GM18861 (cell line): ENCODE measurements around the gene FNDC3B.

ENCODE experiments used
- ATAC-seq: cut with Tn5 transposase; IDR thresholded peaks from one replicate; pipeline ENCODE4 v1.9.1; 2021; ENCODE audit not compliant: unreplicated experiment

Gene FNDC3B

DNA sequence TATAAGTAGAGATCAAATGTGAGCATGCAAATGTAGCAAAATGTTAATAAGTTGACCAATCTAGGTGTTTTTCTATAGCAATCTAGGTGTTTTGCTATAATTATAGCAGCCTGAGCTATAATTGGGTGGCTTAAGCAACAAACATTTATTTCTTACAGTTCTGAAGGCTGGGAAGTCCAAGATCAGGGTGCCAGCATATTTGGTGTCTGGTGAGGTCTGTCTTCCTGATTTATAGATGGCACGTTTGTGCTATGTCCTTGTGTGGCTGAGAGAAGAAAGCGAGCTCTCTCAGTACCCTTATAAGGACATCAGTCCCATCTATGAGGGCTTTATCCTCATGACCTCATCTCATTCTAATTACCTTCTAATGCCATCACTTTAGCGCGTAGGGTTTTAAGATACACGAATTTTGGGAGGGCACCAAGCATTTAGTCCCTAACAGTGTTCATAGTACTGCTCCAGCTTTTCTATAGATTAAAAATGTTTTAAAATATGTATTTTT, 237.8 kb downstream of the FNDC3B start:
- no peak for ATAC-seq

DNA sequence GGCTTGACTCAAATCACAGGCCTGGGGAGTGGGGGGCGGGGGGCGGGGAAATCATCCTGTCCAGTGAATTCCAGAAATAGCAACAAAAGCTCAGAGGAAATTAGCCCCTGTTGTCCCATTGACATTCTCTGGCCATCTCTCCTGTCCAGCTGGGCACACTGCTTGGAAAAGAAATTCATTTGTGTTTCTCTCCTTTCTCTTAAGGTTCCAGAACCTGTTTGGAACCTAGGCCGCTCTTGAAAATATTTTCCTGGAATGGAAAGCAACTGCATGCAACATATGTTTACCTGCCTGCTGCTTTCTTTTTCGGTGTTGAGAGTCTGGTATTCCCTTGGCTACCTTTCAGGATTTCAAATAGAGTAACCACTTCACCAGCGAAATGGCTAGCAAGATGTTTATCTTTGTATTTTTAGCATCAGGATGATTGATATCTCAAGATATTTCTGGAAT, 239.8 kb downstream of the FNDC3B start:
- no peak for ATAC-seq

DNA sequence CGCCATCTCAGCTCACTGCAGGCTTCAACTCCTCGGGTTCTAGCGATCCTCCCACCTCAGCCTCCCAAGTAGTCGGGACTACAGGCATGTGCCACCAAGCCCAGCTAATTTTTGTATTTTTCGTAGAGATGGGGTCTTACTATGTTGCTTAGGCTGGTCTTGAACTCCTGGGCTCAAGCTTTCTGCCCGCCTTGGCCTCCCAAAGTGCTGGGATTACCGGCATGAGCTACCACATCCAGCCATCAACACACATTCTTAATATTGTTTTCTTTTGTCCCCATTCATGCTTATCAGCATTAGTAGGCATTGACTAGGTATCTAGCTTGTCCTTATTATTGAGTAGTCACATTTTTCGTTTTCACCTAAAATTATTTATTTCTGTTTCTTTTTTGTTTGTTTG, 240.6 kb downstream of the FNDC3B start:
- ATAC-seq, result no peak

DNA sequence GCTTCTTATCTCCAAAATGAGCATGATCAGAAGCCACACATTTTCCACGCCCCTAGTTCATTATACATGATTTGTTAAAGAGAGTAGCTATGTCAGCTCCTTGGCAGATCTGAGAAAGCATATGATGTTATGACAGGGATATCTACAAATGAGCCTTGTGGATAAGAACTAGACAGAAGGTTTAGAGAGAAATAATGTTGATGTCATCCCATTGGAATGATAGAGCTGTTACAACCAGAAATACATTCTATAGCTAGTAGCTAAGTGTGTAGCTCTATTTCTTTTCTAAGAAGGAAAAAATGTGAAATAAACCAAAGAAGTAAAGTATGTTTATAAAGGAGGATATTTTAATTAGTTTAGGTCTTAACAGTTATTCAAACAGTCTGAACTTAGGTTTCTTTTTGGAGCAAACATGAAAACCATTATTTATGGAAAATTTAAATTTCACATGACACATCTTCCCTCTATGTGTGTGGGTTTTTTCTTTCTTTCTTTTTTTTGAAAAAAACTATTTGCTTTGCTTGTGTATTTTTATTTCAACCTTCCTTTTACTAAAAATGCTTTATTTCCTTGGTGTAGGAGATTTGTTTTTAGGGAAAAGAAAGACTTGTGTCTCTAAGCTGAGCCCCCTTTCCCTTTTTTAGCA, 241.2 kb downstream of the FNDC3B start:
- no peak for ATAC-seq

DNA sequence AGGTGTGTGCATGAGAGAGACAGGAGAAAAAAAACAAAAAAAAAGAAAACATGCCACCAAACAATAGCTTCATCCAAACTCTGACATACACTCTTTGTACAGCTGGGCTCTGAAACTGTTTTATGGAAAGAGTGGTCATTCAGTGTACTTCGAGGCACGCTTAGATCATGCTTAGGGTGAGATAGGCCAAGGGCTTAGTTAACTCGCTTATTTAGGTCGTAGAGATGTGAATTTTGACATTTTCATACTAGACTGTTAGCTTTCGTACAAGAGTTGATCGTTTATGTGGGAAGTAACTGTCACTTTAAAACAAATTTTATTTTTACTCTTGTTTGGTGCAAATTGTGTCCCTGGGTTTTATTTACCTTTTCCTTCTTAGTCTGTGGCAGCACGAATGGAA, 242.5 kb downstream of the FNDC3B start:
- ATAC-seq, result no peak

DNA sequence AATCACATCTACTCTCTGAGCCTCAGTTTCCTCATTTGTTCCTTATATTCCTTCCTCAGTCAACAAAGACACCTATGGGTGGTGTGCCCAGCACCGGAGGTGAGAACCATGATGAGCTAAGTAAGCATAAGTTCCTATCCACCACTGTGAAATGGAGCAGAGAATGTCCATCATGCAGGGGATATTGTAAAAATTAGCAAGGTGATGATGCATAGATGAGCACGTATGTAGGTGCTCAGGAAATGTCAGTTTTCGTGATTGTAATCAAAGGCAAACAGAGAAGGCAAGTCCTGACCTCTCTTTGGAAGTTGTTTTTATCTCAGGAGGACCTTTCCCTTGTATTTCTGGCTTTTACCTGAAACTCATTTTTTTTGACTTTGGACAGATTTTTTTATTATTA, 243.5 kb downstream of the FNDC3B start:
- ATAC-seq, result no peak

DNA sequence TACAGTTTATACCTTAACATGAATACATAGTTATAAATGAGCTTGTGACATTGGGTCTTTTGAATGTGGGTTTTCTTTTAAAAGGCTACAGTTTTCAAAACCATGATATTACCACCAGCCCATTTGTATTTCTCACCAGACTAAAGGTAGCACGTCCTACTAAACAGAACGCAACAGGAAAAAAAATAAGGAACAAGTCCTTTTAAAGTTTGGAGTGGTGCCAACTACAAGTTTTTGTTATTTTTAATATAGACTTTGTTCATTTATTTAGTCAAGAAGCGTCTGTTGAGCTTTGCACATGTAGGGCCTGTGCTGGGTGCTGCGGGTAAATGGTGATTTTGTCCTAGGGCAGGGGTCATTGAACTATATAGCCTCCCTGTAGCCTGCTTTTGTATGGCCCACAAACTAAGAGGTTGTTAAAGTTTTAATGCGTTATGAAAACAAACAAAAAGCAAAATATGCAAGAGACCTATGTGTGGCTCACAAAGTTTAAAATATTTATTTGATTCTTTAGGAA, 244.5 kb downstream of the FNDC3B start:
- ATAC-seq, result no peak

DNA sequence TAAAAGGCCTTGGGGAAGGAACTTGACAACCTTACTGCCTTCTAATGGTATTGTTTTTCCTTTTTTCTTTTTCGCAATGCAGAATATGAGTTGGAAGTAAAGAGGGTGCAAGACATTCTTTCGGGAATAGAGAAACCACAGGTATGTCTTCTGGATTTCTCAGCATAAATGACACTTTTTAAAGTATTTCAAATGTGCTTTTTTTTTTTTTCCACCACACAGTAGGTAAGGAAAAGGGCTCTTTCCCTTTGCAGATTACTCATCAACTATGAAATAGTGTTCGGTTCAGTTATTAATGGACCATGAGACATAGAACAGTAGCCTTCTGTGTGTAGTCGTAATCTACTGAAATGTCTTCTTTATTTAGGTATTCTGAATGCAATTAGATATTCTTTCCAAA, 246.5 kb downstream of the FNDC3B start:
- ATAC-seq, result no peak

DNA sequence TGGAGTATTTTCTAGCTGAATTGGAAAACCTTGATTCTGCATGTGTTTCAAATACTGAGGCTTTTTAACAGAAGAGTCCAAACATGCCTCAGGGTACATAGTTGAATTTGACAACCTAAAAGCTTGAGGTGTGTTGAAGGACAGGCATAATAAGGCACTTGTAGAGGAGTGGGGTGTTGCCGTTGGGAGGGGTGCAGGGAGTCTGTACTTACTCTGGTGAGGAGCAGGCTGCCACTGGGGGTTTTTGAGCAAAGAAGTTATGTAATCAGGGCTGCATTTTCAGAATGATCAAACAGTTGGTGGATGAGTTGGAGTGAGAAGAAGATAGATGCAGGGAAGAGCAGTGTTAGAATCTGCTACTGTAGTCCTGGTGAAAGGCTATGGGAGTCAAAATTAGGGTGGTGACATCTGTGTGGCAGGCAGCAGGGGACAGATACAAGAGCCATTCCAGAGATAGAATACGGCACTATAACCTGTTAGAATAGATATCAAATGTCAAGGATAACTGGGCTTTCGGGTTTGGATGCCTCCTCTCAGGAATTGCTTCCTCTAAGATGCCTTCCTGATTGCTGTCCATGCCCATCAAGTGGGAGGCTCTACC, 247.3 kb downstream of the FNDC3B start:
- no peak for ATAC-seq

DNA sequence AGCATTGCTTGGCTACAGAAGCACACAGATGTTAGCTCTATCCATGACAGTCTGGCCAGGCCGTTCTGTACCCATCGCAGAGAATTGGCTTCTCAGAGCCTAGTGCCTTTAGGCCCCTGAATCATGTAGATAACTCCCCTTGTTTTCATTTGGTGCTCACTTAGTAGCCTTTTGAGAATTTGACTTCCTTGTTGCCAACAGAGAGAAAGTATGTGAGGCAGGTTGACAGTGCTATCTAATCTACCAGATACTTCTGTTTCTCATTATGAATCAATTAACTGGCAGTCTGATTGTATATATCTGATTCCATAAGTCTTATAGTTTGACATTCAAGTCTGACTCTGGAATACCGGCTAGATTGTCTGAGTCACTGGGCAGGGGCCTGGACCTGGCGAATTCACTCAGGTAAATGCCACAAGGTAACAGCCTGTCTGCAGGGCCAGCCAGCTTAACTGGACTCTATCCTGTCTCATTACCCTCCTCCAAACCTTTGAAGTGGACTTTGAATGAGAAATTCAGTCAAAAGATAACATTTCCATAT, 248.6 kb downstream of the FNDC3B start:
- no peak for ATAC-seq

DNA sequence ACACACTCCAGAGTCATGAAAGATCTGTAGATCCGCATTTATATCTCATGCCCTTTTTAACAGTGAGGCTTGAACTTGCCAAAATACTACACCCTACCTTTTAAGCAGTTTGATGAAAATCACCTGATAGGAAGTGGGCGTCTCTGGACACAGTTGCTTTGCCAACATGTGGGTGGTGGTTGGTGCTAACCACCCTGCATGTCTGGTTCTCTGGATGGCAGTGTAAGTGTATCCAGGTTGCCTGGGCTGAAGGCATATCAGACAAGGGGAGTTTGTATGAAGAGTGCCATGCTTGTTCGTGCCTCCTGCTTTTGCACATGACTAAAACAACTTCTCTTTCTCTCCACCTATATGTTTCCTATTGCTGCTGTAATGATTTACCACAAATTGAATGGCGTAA, 249.3 kb downstream of the FNDC3B start:
- no peak for ATAC-seq

DNA sequence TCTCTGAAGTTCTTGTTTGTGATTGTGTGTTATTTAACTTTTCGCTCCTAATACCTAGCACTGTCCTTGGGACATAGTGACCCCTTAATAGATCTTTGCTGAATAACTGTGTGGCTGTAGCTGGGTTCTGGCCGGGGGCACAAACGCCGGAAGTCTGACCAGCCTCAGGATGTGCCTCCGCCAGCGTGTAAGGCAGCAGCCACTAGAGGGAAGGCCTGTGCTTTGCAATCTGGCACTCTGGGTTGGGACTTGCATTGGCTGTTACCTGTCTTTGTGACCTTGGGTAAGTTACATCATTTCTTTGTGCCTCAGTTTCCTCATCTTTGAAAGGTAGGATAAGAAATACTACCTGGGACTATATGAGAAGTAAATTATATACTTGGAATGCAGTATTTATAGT, 250.2 kb downstream of the FNDC3B start:
- peak; percentile 54 for ATAC-seq

DNA sequence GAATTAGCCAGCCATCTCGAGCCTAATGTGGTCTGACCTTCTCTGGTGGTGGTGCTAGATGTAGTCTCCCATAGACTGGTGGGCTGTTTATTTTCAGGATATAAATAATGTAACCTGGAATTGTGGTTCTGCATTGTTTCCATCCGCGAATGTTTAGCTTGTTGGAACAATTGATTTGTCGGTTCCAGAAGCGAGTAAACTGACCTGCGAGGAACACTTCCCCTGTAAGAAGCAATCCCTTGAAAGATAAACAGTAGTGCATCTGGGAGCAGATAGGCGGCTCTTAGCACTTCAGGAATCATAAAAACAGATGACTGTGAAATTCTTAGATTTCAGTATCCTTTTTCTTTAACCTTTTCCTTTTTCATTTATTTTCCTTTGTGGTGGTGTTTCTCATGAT, 251.1 kb downstream of the FNDC3B start:
- no peak for ATAC-seq

DNA sequence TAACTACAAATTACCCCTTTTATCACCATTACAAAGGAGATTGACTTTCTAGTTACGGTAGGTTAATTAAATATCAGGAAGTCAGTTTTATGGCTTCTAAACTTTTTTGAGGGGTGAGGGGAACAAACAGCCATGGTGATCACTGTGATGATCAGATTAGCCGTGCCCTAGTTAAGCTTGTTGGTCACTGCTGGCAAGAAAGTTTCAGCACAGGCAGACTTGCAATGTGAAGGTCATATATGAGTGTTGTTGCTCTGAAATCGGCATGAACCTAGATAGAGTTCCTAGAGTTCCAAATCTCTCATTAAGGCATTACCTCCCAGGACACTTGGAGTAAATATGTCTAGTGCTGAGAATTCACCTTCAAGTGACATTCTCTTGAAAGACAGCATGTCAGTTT, 252.3 kb downstream of the FNDC3B start:
- no peak for ATAC-seq

DNA sequence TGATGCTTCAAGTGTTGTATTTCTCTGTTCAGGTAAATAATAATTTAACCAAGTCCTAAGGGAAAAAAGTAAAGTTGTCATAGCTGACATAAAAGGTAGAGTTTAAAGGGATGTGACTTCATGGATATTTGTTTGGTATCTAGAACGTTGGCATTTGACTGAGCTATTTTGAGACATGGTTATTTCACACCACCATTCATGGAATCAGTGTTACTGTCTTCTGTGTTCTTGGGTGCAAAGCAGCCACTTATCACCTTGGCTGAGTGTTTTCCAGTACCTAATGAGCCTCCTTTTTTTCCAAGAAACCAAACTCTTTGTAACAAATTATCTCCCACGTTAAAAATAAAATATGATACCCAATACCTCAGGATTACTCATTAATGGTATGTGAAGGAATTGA, 253.0 kb downstream of the FNDC3B start:
- no peak for ATAC-seq

DNA sequence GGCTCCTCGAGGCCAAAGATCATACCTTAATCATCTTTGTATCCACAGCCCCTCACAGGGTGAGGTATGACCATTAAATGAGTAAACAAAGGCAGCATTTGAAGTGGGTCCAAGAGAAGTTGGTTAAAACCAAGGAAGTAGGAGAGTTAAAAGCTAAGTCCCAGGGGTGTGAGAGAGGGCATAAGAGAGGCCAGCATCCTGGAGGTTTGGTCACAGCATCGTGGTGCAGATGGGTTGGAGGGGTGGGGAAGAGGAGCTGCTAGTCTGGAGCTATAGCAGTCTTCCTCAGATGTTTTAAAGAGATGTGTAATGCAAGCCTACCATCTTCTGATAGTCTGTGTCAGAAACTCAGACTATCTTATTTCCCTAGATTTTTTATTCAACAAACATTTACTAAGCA, 253.7 kb downstream of the FNDC3B start:
- no peak for ATAC-seq

DNA sequence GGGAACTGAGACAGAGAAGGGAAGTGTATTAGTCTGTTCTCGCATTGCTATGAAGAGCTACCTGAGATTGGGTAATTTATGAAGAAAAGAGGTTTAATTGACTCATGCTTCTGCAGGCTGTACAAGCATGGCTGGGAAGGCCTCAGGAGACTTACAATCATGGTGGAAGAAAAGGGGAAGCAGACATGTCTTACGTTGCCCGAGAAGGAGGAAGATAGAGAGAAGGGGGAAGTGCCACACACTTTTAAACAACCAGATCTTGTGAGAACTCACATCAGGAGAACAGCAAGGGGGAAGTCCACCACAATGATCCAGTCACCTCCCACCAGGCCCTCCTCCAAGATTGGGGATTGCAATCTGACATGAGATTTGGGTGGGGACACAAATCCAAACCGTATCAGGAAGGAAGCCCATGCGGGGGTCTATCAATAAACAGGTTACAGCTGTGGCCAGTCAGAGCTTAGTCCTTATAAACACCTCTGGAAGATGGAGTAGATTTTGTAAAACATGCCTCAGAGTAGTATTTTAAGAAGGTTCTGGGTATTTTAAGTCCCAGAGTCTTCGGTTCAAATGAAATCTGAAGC, 254.9 kb downstream of the FNDC3B start:
- ATAC-seq, result no peak

DNA sequence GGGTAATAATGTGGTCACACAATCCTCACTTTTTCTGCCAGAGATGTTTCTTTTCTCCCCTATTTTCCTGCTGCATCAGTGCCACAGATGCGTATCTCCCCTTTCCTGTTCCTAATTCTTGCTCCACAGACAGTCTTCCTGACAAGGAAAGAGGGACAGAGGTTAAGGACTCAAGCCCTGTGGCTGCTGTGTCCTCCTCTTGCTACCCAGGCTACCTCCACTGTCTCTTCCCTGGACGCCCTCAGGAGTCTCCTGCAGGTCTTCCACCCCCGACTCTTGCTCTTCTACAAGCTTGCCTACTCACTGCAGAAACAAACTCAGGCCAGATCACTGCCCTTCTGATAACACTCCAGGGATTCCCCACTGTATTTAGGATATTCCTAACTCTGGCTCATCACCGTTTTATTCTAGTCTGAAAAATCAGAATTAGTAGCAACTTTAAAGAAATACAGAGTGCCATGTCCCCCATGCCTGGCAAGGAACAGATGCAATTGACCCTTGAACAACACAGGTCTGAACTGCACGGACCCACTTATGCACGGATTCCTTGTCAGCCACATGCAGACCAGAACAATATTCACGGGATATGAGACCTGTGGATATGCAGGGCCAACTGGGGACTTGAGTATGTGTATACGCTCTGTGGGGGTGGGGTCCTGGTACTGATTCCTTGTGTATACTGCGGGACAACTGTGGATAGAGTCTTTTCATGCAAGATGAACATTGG, 257.0 kb downstream of the FNDC3B start:
- no peak for ATAC-seq

DNA sequence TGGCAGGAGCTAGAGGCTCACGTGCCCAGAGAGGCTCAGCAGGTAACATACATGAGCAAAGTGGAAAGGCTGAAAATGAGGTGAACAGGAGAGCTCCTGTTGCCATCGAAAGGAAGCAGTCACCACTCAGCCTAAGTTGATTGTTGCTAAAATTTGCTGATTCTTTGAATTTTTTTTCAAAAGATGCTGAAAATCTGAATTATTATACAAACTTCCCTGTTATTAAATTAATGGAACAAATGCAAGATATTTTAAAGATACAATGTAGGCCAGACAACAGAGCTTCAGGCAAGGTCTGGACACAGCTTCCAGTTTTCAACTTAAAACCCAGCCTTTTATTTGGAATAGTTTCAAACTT, 257.6 kb downstream of the FNDC3B start:
- ATAC-seq, result no peak

DNA sequence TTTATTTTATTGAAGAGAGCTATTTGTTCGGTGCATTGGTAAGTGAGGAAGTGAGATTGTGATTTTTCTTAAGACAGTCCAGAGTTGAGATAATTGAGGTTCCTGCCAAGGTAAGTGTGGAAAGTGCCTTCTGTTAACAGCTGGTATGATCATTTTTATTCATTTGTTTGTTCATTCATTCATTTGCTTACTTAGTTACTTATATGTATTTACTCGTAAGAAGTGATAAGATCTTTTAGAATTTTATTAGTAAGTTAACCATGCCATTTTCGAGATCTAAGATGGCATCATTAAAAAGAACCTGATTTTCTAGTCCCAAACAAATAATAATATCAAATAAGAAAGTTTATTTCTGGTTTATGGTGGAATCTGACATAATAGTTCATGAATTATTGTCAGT, 258.9 kb downstream of the FNDC3B start:
- ATAC-seq, result no peak

DNA sequence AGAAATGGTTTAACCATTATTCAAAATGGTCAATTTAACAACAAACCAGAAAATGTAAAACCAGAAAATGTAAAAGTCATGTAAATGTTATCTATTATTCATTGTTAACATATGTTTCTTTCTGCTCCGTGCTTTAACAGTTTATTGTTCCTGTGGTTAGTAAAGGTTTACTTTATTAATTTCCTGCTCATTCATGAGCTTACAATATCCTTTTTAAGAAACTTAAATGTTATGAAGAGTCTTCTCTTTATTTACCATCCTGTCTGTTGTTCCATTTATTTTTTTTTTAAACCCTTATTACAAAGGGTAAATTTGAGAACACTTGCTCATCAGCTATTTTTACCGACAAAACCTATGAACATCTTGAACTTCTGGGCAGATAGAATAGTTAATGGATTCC, 260.8 kb downstream of the FNDC3B start:
- no peak for ATAC-seq
